Measurements from ENCODE around the gene IL25. TPM values are rescaled to one million over a fixed set of nuclear protein-coding genes. Genes with fewer than 3 reads are reported as not detected.

Gene IL25
- total and polyA plus RNA-seq, 8 donors = not detected

GRCh38 chr14:23378612-23379220, 6.1 kb downstream of the IL25 start:
- no peaks in the 10 kb centered on the region for H3K4me1 ChIP-seq
- H3K27me3 ChIP-seq = peaks cover 0 to 36% of the 10 kb centered on the region in 2 donors
- no peak overlapping the region for H3K27ac ChIP-seq
- ATAC-seq = no peak
- H3K36me3 ChIP-seq = no peaks in the 10 kb centered on the region
- no peaks in the 10 kb centered on the region for H3K9me3 ChIP-seq
- no peak overlapping the region for H3K4me3 ChIP-seq
- peak in 1 of 4 donors; percentile 65 for DNase-seq
- no peak for TF ChIP-seq CTCF (IDR thresholded peaks at IDR 0.05)
- intact Hi-C loops (cut with DNase I) = loop anchor here in 1 of 2 donors (10.0 kb wide), 1 partner anchor 54 kb away; the partner anchor contains the start of gene PABPN1

GRCh38 chr14:23379366-23380196, 7.0 kb downstream of the IL25 start:
- intact Hi-C loops (cut with DNase I) = loop anchor here in 1 of 2 donors (10.0 kb wide), 1 partner anchor 55 kb away; the partner anchor contains the start of gene PABPN1
- peak; percentile 76 to 90 for TF ChIP-seq CTCF (IDR thresholded peaks at IDR 0.05)
- DNase-seq (peak; percentile 32 to 92 (median 64)), ATAC-seq (peak; percentile 98)
- Histone ChIP-seq H3K9me3 (no peaks in the 10 kb centered on the region), H3K27ac (no peak overlapping the region), H3K4me1 (no peaks in the 10 kb centered on the region), H3K4me3 (no peak overlapping the region), H3K27me3 (peaks cover 0 to 36% of the 10 kb centered on the region in 2 donors), H3K36me3 (no peaks in the 10 kb centered on the region)

- ATAC-seq = peak; percentile 5
- intact Hi-C loops (cut with DNase I) = no loop called here
- no peaks in the 10 kb centered on the region for H3K36me3 ChIP-seq
- peaks cover 0 to 36% of the 10 kb centered on the region in 2 donors for H3K27me3 ChIP-seq
- H3K4me3 ChIP-seq = no peak overlapping the region
- no peaks in the 10 kb centered on the region for H3K4me1 ChIP-seq
- TF ChIP-seq CTCF (IDR thresholded peaks at IDR 0.05) = no peak
- no peak overlapping the region for H3K27ac ChIP-seq
- no peak for DNase-seq
- no peaks in the 10 kb centered on the region for H3K9me3 ChIP-seq
Observed at GRCh38 chr14:23380197-23380914, 7.7 kb downstream of the IL25 start.

GRCh38 chr14:23380976-23381375, 8.4 kb downstream of the IL25 start:
- no peaks in the 10 kb centered on the region for H3K36me3 ChIP-seq
- intact Hi-C loops (cut with DNase I) = no loop called here
- H3K27me3 ChIP-seq = peaks cover 0 to 36% of the 10 kb centered on the region in 2 donors
- no peak overlapping the region for H3K27ac ChIP-seq
- H3K9me3 ChIP-seq = no peaks in the 10 kb centered on the region
- DNase-seq = no peak
- ATAC-seq = no peak
- H3K4me3 ChIP-seq = no peak overlapping the region
- H3K4me1 ChIP-seq = no peaks in the 10 kb centered on the region
- no peak for TF ChIP-seq CTCF (IDR thresholded peaks at IDR 0.05)

GRCh38 chr14:23381871-23382270, 9.3 kb downstream of the IL25 start:
- Histone ChIP-seq H3K4me3 (no peak overlapping the region), H3K4me1 (no peaks in the 10 kb centered on the region), H3K27me3 (peaks cover 0 to 36% of the 10 kb centered on the region in 2 donors), H3K27ac (no peak overlapping the region), H3K9me3 (no peaks in the 10 kb centered on the region), H3K36me3 (no peaks in the 10 kb centered on the region)
- intact Hi-C loops (cut with DNase I) = no loop called here
- no peak for DNase-seq
- TF ChIP-seq CTCF (IDR thresholded peaks at IDR 0.05) = no peak
- ATAC-seq = no peak
